ENCODE data around the gene DPYD. TPM values are rescaled to one million over a fixed set of nuclear protein-coding genes. Genes with fewer than 3 reads are reported as not detected.

Gene DPYD
- total RNA-seq, 4 donors from 2014 or later, result 35.7 to 65.4 (median 43.7) TPM

DNA sequence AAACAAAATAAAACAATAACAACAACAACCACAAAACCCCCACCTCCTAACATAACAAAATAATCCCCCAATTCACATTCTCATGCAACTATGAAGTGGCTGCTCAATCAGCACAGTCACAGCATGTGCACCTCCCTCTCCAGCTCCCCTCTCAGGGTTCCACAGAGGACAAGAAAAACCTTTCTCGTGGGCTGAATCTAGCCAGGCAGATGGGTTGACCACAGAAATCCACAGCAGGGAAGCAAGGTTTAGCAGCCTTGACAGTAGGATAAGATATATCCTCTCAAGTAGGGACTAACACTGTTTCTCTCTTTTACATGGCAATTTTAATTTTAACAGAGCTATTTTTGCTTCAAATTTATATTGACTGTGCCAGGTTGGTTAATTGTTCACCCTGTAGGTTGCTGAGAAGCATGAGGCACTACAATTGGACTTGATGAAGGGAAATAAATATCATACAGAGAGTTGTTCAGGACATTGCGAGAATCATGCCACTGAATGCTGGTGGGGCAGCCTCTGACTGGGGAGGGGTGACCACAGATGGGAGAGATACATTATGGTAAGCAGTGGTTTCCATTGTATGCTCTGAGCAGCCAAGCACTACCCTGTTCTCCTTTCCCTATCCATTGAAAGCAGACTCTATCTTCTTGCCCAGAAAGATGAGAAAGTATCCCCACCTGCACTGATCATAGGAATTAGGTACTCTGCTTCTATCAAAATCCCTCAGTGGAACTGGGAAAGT lies 535.1 kb downstream of the DPYD start:
- no peak for DNase-seq (ENCODE audit: low spot score in 2 of 2)
- TF ChIP-seq POLR2A (IDR thresholded peaks at IDR 0.05), result no peak
- TF ChIP-seq EP300 (IDR thresholded peaks at IDR 0.05), result no peak
- H3K4me1 ChIP-seq, result no peaks in the 10 kb centered on the region
- H3K9me3 ChIP-seq, result no peaks in the 10 kb centered on the region
- no peaks in the 10 kb centered on the region for H3K27me3 ChIP-seq
- H3K27ac ChIP-seq, result no peak overlapping the region
- H3K4me3 ChIP-seq, result no peak overlapping the region
- H3K36me3 ChIP-seq, result no peaks in the 10 kb centered on the region
- 89 to 96% methylated on average over 2 of the region's 2 CpGs for WGBS, 2 donors

DNA sequence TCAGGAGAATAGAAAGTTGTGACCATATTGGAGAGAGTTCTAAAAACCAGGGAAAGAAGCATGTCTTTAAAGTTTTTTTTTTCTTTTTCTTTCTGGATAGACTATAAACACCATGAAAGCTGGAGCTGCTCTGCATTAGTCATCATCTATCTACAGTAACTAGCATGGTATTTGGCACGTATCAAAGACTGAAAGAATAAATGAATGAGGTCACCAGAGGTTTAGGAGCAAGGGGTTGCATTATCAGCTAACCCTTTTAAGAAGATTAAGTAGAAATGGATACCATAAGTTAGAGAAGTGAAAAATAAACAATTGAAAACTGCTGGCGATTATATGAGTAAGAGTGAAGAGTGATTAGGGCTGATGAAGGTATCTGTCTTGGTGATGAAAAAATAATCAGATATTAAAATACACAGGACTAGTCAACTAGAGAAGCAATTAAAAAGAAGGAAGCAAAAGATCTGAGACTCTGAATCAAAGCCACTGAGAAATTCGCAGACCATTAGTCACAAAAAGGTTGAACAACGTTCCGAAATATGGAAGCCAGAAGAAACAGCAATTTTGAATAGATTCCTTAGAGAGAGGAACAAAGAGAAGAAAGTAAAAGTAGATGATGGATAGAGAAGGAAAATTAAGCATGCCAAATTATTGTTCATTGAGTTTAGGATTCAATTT lies 536.4 kb downstream of the DPYD start:
- WGBS, 2 donors, result 73% methylated on average over 5 of the region's 5 CpGs
- TF ChIP-seq, protein P1, sequence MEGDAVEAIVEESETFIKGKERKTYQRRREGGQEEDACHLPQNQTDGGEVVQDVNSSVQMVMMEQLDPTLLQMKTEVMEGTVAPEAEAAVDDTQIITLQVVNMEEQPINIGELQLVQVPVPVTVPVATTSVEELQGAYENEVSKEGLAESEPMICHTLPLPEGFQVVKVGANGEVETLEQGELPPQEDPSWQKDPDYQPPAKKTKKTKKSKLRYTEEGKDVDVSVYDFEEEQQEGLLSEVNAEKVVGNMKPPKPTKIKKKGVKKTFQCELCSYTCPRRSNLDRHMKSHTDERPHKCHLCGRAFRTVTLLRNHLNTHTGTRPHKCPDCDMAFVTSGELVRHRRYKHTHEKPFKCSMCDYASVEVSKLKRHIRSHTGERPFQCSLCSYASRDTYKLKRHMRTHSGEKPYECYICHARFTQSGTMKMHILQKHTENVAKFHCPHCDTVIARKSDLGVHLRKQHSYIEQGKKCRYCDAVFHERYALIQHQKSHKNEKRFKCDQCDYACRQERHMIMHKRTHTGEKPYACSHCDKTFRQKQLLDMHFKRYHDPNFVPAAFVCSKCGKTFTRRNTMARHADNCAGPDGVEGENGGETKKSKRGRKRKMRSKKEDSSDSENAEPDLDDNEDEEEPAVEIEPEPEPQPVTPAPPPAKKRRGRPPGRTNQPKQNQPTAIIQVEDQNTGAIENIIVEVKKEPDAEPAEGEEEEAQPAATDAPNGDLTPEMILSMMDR (IDR thresholded peaks at IDR 0.05), result no peak
- TF ChIP-seq EP300 (IDR thresholded peaks at IDR 0.05) (no peak), POLR2A (IDR thresholded peaks at IDR 0.05) (no peak)
- no peaks in the 10 kb centered on the region for H3K36me3 ChIP-seq
- no peak overlapping the region for H3K27ac ChIP-seq
- no peaks in the 10 kb centered on the region for H3K9me3 ChIP-seq
- H3K4me1 ChIP-seq, result no peaks in the 10 kb centered on the region
- DNase-seq (ENCODE audit: low spot score in 2 of 2), result no peak
- H3K27me3 ChIP-seq, result no peaks in the 10 kb centered on the region
- no peak overlapping the region for H3K4me3 ChIP-seq

DNA sequence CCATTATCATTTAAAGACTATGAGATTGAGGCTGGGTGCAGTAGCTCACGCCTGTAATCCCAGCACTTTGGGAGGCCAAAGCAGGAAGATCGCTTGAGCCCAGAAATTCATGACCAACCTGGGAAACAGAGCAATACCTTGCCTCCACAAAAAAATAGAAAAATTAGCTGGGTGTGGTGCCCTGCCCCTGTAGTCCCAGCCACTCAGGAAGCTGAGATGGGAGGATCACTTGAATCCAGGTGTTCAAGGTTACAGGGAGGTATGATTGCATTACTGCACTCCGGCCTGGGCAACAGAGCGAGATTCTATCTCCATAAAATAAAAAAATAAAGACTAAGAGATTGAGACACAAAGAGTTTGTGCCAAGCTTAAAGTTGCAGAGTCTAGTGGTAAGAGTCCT lies 537.0 kb downstream of the DPYD start:
- Histone ChIP-seq H3K27me3 (no peaks in the 10 kb centered on the region), H3K9me3 (no peaks in the 10 kb centered on the region), H3K36me3 (no peaks in the 10 kb centered on the region), H3K4me1 (no peaks in the 10 kb centered on the region), H3K27ac (no peak overlapping the region), H3K4me3 (no peak overlapping the region)
- WGBS, 2 donors, result 79 to 93% methylated on average over 4 of the region's 4 CpGs
- DNase-seq (ENCODE audit: low spot score in 2 of 2), result no peak
- TF ChIP-seq POLR2A (IDR thresholded peaks at IDR 0.05) (no peak), EP300 (IDR thresholded peaks at IDR 0.05) (no peak)
- TF ChIP-seq, protein P1 (IDR thresholded peaks at IDR 0.05), result no peak

- Histone ChIP-seq H3K36me3 (no peaks in the 10 kb centered on the region), H3K4me3 (no peak overlapping the region), H3K9me3 (no peaks in the 10 kb centered on the region), H3K27ac (no peak overlapping the region), H3K4me1 (no peaks in the 10 kb centered on the region), H3K27me3 (no peaks in the 10 kb centered on the region)
- WGBS, 2 donors, result 96% methylated on average over 1 of the region's 1 CpG
- TF ChIP-seq, protein P1 (IDR thresholded peaks at IDR 0.05), result no peak
- TF ChIP-seq EP300 (IDR thresholded peaks at IDR 0.05) (no peak), POLR2A (IDR thresholded peaks at IDR 0.05) (no peak)
- DNase-seq (ENCODE audit: low spot score in 2 of 2), result no peak
Measured at GRCh38 chr1:97382206-97382605, 538.6 kb downstream of the DPYD start.

- Histone ChIP-seq H3K36me3 (no peaks in the 10 kb centered on the region), H3K9me3 (no peaks in the 10 kb centered on the region), H3K27ac (no peak overlapping the region), H3K27me3 (no peaks in the 10 kb centered on the region), H3K4me3 (no peak overlapping the region), H3K4me1 (no peaks in the 10 kb centered on the region)
- no peak for DNase-seq (ENCODE audit: low spot score in 2 of 2)
- no peak for TF ChIP-seq EP300 (IDR thresholded peaks at IDR 0.05)
- TF ChIP-seq, protein P1 (IDR thresholded peaks at IDR 0.05), result no peak
- 87 to 94% methylated on average over 4 of the region's 4 CpGs for WGBS, 2 donors
Measured at GRCh38 chr1:97379387-97380075, 541.3 kb downstream of the DPYD start.

Measured in tibial nerve (tissue), 4 donors.